ENCODE measurements around the gene CBLN3. TPM values are rescaled to one million over a fixed set of nuclear protein-coding genes. Genes with fewer than 3 reads are reported as not detected.
A peak's percentile ranks its signal among the peaks of the same experiment; 100 is the strongest.

Gene CBLN3
- total and polyA plus RNA-seq, 8 donors, result 0.81 to 4.2 (median 2.1) TPM; not detected in 2

DNA sequence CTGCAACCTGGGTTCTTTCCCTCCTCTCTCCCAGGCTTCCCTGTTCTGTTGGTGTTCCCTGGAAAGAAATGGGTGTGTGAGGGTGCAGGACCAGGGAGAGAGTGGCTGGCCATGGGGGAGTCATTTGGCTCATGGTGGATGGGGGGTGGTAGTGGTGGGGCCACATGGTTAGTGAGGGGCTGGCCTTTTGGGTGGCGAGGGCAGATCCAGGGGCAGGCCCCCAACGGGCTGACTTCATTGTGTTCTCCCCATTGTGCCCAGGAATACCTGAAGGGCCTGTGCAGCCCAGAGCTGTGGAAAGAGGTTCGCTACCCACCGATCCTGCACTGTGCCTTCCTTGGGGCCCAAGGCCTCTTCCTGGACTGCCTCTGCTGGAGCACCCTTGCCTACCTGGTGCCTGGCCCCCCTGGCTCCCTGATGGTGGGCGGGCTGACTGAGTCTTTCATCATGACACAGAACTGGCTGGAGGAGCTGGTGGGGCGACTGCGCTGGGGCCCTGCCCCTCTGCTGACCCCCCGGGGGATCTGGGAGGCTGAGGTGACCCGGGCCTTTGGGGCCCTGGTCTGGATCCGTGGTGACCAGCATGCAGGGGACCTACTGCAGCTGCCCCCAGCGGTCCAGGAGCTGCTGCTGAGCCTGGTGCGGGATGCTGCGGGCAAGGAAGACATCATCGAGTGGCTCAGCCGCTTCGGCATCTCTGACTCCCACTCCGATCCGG, 21.7 kb downstream of the CBLN3 start:
- H3K27me3 ChIP-seq, result no peaks in the 10 kb centered on the region
- no peaks in the 10 kb centered on the region for H3K9me3 ChIP-seq
- DNase-seq, result peak in 1 of 2 donors; percentile 14
- H3K27ac ChIP-seq, result no peak overlapping the region
- WGBS, 5 donors, result 90 to 98% (median 94%) methylated on average over 14 to 18 of the region's 18 CpGs
- no peak overlapping the region for H3K4me3 ChIP-seq
- H3K4me1 ChIP-seq, result peaks cover 4 to 27% (median 16%) of the 10 kb centered on the region in 4 donors
- intact Hi-C loops (cut with DNase I; ENCODE audit: low total_unique reads), result no loop called here
- peaks cover 0 to 57% (median 47%) of the 10 kb centered on the region in 4 donors for H3K36me3 ChIP-seq
- TF ChIP-seq EP300 (IDR thresholded peaks at IDR 0.05), result no peak
- no peak for TF ChIP-seq POLR2A (IDR thresholded peaks at IDR 0.05)
- TF ChIP-seq, protein P1, sequence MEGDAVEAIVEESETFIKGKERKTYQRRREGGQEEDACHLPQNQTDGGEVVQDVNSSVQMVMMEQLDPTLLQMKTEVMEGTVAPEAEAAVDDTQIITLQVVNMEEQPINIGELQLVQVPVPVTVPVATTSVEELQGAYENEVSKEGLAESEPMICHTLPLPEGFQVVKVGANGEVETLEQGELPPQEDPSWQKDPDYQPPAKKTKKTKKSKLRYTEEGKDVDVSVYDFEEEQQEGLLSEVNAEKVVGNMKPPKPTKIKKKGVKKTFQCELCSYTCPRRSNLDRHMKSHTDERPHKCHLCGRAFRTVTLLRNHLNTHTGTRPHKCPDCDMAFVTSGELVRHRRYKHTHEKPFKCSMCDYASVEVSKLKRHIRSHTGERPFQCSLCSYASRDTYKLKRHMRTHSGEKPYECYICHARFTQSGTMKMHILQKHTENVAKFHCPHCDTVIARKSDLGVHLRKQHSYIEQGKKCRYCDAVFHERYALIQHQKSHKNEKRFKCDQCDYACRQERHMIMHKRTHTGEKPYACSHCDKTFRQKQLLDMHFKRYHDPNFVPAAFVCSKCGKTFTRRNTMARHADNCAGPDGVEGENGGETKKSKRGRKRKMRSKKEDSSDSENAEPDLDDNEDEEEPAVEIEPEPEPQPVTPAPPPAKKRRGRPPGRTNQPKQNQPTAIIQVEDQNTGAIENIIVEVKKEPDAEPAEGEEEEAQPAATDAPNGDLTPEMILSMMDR (IDR thresholded peaks at IDR 0.05), result no peak

DNA sequence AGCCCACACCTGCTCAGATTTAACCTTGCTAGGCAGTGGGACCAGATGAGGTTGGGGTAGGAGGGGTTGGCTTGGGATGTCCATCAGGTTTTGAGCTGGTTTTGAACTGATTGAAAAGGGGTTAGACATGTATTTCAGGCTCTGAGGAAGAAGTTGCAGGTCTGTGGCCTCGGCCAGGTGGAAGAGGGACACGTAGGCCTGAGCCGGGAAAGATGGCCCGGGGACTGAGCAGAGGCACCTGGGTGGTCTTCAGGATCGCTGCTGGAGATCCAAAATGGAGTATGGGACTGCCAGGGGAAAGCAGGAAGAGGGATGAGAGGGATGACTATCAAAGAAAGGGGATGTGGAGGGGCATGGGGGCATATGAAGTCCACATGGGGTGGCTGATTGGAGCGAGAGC, 23.1 kb downstream of the CBLN3 start:
- peaks cover 0 to 46% (median 44%) of the 10 kb centered on the region in 4 donors for H3K36me3 ChIP-seq

DNA sequence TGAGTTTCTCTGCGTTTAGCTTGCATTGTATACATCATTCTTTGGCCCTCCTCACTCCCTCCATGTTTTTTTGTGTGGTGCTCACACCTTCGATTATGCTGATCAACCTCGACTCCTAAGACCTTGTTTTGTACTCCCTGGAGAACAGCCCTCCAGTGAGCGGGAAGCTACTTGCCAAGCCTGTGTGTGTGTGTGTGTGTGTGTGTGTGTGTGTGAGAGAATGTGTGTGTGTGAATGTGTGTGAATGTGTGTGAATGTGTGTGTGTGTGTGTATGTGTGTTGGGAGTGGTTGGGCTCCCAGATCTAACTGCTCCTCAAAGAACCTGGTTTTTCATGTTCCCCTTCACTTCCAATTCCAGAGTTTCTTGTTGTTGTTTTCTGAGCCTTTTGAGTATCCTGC, 24.7 kb downstream of the CBLN3 start:
- TF ChIP-seq EP300 (IDR thresholded peaks at IDR 0.05) (no peak), POLR2AphosphoS5 (IDR thresholded peaks at IDR 0.05) (no peak), POLR2A (IDR thresholded peaks at IDR 0.05) (no peak)
- TF ChIP-seq, protein P1 (IDR thresholded peaks at IDR 0.05), result no peak
- WGBS, 5 donors, result 51 to 74% (median 70%) methylated on average over 4 of the region's 4 CpGs
- Histone ChIP-seq H3K4me1 (peaks cover 15 to 50% (median 36%) of the 10 kb centered on the region in 4 donors), H3K27me3 (no peaks in the 10 kb centered on the region), H3K36me3 (peaks cover 0 to 32% (median 29%) of the 10 kb centered on the region in 4 donors), H3K9me3 (no peaks in the 10 kb centered on the region), H3K4me3 (no peak overlapping the region), H3K27ac (peak overlapping the region in 2 of 5 donors; percentile 29 to 44)
- no peak for DNase-seq
- intact Hi-C loops (cut with DNase I; ENCODE audit: low total_unique reads), result no loop called here

More for the DNA sequence above, 23.1 kb downstream of the CBLN3 start:
- Histone ChIP-seq H3K4me3 (no peak overlapping the region), H3K27me3 (no peaks in the 10 kb centered on the region), H3K9me3 (no peaks in the 10 kb centered on the region), H3K4me1 (peaks cover 0 to 34% (median 21%) of the 10 kb centered on the region in 4 donors), H3K27ac (no peak overlapping the region)
- WGBS, 5 donors, result 83 to 95% (median 90%) methylated on average over 6 of the region's 6 CpGs
- intact Hi-C loops (cut with DNase I; ENCODE audit: low total_unique reads), result no loop called here
- TF ChIP-seq POLR2A (IDR thresholded peaks at IDR 0.05), result no peak
- TF ChIP-seq POLR2AphosphoS5 (IDR thresholded peaks at IDR 0.05), result no peak
- TF ChIP-seq, protein P1 (IDR thresholded peaks at IDR 0.05), result no peak
- no peak for TF ChIP-seq EP300 (IDR thresholded peaks at IDR 0.05)
- DNase-seq, result no peak

DNA sequence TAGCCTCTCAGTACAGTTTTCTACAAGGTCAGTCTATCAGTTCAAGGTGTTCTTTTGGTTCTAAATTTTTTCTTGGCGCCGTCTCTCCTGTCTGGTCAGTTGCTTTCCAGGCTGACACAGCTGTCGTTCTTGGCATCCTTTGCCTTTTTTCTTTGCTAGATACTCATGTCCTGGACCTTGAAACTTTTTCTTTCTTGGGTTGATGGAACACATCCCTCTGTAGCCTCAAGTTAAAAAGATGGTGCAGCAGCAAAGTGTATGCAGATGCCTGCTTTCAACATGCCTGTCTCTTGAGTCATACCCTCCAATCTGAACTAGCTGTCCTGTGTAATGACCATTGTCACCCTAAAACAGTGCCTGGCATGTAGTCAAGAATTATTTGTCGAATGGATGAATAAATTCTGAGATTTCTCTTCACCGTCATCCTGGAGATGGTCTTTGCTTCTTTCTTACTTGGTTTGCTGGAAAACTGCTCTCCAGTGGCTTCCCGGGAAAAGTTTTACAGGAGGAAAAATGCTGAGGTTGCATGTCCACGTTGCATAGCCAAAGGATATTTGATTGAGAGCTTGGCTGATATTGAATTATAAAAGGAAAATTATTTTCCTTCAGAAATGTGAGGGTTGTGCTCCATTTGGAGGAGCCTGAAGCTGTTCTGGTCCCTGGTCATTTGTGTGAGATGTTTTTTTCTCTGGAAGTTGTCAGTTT, 26.0 kb downstream of the CBLN3 start:
- peak in 1 of 3 donors; percentile 16 for TF ChIP-seq POLR2AphosphoS5 (IDR thresholded peaks at IDR 0.05)
- no peak for TF ChIP-seq EP300 (IDR thresholded peaks at IDR 0.05)
- TF ChIP-seq POLR2A (IDR thresholded peaks at IDR 0.05), result no peak
- TF ChIP-seq, protein P1 (IDR thresholded peaks at IDR 0.05), result no peak
- WGBS, 5 donors, result 57 to 72% (median 60%) methylated on average over 7 of the region's 7 CpGs
- no peaks in the 10 kb centered on the region for H3K9me3 ChIP-seq
- peaks cover 28 to 63% (median 46%) of the 10 kb centered on the region in 4 donors for H3K4me1 ChIP-seq
- intact Hi-C loops (cut with DNase I; ENCODE audit: low total_unique reads), result no loop called here
- H3K4me3 ChIP-seq, result no peak overlapping the region
- H3K36me3 ChIP-seq, result peaks cover 0 to 18% (median 15%) of the 10 kb centered on the region in 4 donors
- DNase-seq, result peak; percentile 24 to 65
- peak overlapping the region in 3 of 5 donors; percentile 16 to 33 (median 25) for H3K27ac ChIP-seq
- no peaks in the 10 kb centered on the region for H3K27me3 ChIP-seq

All from stomach (tissue), 9 donors.